GM12873 (cell line): ENCODE results near the gene PRSS36.

Experiments
- CTCF ChIP-seq: IDR thresholded peaks from 2 replicates; pipeline ENCODE4 v1.5.1; 2012; ENCODE audit warnings: low read depth, mild to moderate bottlenecking, moderate library complexity, low read length, control low read depth; ENCODE audit not compliant: insufficient read depth; ENCODE audit errors: missing control alignments

Gene PRSS36

GRCh38 chr16:31149332-31149731 lies 534 bp downstream of the PRSS36 start:
- TF ChIP-seq CTCF: no peak

- no peak for TF ChIP-seq CTCF
Observed at GRCh38 chr16:31148896-31149295, 970 bp downstream of the PRSS36 start.

- no peak for TF ChIP-seq CTCF
Observed at GRCh38 chr16:31148281-31148728, 1.6 kb downstream of the PRSS36 start.

GRCh38 chr16:31147574-31147973 lies 2.3 kb downstream of the PRSS36 start:
- no peak for TF ChIP-seq CTCF

GRCh38 chr16:31145398-31145990 lies 4.4 kb downstream of the PRSS36 start:
- no peak for TF ChIP-seq CTCF

- TF ChIP-seq CTCF: peak; percentile 14
Observed at GRCh38 chr16:31143694-31144148, 6.1 kb downstream of the PRSS36 start.

GRCh38 chr16:31143011-31143693 lies 6.7 kb downstream of the PRSS36 start:
- no peak for TF ChIP-seq CTCF
